ENCODE measurements around the gene ABCC8.
A peak's percentile ranks its signal among the peaks of the same experiment; 100 is the strongest.

Gene ABCC8

DNA sequence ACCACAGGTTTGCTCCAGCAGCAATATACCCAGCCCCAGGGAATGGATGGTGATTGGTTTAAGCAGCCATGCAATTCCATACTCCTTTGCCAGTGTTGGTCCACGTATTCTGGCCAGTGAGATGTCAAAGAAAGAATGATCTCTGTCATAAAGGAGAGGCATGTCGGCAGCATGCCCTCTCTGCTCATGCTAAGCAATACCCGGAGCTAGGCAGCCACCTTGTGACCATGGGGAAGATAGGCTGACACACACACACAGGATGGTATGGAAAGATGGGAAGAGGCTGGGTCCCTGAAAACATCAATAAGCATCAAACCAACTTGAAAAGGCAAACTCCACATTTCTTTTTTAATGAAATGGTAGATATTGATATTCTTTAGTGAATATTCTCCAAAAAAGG, 5.1 kb downstream of the ABCC8 start:
- DNase-seq (ENCODE audit: low spot score), result no peak

DNA sequence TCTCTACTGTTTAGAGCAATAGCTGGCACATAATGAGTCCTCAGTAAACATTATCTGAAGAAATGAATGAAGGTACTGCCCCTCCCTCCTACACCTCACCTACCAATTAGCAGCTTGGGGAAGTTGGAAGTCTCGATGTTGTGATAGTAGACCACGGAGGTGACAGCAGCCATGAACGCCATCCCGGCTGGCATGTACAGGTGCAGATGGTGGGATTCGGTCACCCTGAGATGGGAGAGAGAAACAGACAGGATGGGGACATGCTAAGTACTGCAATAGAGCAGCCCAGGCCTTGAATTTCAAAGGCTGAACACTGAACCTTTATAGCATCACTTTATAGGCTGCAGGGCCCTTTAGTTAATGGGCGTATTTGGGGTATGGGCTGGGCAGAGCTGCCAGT, 6.6 kb downstream of the ABCC8 start:
- no peak for DNase-seq (ENCODE audit: low spot score)

DNA sequence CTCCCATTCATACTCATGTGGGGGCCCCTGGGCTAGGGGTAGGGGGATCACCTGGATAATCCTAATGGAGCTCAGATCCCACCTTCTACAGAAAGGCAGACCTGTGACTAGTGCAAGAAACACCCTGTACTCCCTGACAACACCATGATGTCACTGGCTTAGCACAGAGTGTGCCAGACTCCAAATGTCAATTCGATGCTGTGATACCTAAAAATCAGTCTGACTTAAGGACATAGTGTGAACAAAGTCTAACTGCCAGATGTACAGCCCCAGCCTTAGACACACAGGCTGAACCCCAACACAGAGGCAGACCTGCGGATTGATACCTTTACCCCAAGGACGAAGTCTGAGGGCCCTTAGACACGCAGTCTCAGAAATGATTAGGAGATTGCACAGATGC, 8.5 kb downstream of the ABCC8 start:
- no peak for DNase-seq (ENCODE audit: low spot score)

DNA sequence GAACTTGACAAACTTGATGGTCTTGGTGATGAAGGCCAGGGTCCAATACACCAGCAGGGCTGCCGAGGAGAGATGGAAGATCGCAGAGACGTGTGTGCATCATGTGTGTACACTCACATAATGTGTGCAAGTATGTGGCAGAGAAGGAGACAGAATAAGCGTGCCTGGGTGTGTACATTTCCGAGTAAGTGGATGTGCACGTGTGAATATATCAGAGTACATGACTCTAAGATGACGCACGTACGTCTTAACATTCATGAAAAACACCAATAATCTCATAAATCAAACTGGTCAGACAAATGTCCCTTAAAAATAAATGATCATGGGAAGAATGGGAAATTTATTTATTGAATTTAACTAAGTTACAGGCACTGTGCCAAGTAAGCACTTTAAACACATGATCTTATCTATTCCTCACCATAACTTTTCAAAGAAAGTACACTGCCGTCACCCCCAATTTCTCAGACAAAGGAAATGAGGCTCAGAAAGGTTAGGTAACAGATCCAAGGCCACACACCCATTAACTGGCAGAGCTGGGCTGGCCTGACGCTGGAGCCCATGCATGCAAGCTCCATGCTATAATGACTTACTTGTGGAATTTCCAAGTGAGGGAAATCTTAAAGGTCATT, 13.0 kb downstream of the ABCC8 start:
- no peak for DNase-seq (ENCODE audit: low spot score)

DNA sequence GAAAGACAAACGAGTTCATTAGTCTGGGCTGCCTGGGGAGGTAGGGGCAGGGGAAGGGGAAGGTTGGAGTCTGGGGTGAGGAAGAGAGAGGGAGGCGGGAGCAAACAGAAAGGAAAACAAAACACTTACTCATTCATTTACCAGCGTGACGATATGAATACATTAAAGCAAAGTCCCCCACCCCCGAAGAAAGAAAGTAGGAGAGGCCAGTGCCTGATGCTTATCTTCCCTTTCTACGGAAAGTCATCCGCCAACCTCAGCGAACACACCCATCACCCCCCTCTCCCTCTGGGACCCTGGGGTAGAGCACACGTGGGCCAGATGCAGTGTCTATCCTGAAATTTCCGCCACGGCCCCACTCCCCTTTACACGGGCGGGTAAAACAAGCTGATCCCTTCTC, 13.7 kb downstream of the ABCC8 start:
- no peak for DNase-seq (ENCODE audit: low spot score)

DNA sequence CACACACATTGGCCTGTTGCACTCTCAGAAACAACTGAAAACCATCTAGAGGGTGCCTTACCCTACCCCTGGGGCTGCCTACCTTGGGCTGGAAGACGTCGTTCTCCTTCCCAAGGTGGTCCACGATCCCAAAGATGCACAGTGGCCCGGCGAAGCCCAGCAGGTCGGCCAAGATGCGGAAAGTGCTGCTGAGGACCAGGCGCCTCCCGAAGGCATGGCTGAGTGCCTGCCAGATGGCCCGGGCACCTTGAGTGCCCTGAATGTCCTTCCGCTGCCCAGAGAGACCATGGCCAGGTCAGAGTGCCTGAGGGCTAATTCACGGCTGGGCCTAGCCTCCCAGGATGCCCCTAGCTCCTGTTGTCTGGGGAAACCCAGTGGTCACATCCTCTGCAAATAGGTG, 16.2 kb downstream of the ABCC8 start:
- no peak for DNase-seq (ENCODE audit: low spot score)

DNA sequence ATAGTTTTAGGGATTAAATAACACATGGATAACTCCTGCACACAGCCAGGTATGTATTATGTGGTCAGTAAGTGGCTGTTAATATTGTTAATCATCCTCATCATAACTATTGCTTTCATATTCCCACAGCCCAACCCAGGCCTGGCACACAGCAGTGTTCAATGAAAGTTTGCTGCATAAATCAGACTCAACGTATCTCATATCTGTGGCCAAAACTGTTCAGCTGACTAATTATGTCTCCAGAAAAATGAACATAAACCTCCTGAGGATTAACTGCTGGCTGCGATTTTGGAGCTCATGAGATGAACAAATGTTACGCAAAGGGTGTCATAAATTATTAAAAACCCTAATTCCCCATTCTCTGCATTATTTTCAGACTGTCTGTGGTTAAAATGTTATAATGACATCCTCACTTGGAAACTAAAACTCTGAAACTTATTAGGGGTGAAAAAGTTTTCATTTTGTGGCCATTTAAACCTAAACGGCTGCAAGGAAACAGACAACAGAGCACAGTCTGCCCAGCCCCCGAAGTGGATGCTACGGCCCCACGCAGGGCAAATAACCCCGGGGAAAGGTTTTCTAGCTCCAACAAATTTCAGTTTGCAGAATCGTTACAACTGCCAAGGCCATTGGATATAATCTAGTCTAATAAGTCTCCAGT, 17.3 kb downstream of the ABCC8 start:
- DNase-seq (ENCODE audit: low spot score), result no peak

DNA sequence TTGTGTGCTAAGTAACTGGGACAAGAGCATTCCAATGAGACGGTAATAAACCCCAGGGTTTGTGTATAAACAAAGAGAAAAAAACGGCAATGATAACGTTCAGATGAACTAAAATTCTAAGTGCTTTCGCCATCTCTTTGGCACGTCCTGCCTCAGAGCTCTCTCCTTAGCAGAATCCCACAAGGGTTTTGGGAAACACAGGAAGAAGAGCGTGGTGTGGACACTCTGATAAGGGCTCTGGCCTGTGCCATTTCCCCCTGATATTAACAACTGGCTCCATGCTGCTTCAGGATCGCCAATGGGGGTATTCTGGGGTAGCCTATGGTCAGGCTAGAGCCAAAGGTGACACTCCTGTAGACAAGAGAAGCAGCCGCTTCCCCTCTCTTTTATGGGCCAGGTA, 18.4 kb downstream of the ABCC8 start:
- no peak for DNase-seq (ENCODE audit: low spot score)

DNA sequence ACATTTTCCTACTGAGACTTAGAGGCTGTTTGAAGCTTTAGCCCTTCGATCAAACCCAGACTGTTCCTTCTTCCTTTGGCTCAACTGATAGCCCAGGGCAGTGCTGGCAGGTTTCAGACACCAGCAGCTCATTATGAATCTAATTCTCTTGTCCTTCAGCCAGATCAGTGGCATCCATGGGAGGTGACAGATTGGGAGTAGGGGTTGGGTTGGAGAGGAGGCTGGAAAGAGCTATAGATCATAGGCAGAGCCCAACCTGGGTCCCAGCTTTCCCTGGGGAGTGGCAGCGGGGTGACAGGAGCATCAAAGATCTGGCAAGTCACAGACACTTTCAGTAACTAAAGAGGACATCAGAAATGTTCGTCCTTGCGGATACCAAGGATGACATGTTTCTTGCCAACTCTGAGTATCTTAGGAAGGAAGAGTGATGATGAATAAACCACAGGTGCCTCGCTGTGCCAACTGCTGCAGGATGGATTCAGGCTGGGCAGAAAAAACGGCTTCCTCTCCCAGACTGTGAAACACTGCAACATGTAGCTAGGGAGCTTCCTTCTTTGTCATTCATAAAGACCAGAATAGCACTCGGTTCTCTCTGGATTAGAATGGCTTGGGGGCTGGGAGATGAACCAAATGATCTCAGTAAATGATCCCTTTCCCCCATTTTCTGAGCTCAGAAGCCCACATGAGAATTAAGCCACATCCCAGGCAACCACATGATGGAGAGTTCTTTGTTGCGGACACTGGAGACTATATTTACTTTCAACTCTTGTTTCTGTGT, 19.1 kb downstream of the ABCC8 start:
- no peak for DNase-seq (ENCODE audit: low spot score)

DNA sequence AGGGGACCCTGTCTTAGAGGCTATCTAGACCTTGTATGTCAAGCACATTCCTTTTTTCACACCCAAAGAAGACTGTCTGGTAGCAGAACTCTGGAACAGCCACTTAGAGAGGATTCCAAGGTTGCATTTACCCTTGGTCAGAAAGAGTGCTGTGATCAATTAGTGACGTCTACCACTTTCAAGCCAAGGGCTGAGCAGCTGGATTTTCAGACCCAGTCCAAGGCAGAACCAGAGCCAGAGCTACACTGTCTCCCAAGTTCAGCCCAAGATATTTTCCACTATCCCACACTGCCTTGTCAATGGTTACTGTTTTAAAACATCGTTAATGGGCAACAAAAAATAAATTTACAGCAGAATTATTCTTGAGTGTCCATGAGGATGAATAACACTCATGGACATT, 24.0 kb downstream of the ABCC8 start:
- no peak for DNase-seq (ENCODE audit: low spot score)

DNA sequence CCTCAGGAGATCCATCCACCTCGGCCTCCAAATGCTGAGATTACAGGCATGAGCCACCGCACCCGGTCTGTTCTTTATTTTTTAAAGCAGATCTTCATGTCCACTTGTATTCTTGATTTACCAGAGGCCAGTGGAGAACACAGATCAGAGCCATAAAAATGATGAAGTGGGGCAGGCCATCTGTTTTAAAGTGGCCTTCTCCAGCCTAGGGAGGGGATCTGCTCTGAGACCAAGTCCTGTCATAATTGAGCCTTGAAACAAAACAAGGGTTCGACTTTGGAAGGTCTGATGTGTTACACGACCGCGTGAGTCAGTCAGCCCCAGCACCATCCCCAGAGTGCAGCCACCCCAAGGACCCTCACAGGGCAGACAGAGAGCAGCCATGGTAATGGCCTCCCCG, 27.5 kb downstream of the ABCC8 start:
- no peak for DNase-seq (ENCODE audit: low spot score)

DNA sequence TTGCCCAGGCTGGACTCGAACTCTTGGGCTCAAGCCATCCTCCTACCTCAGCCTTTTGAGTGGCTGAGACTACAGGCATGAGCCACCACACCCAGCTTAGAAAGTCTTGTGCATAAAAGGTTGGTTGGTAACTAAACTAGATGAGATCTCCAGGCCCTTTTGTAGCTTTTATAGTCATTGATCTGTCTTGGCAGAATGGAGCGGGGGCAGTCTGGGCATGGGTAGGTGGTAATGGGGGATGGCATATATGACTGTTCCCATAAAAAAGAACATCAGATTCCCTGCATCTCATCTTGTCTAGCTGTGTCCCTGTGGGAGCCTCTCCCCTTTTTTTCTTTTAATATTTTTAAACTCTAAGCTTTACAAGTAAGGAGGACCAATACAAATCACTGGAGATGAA, 30.2 kb downstream of the ABCC8 start:
- no peak for DNase-seq (ENCODE audit: low spot score)

DNA sequence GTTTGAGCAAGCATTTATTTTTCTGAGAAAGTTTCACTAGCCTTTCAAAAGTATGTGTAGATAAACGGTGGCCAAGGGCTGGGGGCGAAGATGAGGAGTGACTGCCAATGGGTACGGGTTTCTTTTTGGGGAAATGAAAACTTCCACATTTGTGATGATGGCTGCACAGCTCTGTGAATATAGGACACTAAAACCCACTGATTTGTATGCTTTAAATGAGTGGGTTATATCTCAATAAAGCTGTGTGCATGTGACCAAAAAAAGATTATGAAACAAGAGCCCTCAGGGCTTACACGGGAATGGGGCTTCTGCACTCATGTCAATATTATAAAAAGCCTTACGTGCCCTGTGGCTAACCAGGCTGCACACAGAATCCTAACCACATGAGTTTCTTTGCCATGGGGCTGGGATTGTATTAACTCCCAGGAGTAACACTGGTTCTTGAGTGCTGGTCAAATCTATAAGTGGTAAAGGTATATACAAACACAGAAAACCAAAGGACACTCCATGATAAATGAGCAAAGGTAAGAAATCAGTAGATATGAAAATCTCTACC, 31.3 kb downstream of the ABCC8 start:
- no peak for DNase-seq (ENCODE audit: low spot score)

DNA sequence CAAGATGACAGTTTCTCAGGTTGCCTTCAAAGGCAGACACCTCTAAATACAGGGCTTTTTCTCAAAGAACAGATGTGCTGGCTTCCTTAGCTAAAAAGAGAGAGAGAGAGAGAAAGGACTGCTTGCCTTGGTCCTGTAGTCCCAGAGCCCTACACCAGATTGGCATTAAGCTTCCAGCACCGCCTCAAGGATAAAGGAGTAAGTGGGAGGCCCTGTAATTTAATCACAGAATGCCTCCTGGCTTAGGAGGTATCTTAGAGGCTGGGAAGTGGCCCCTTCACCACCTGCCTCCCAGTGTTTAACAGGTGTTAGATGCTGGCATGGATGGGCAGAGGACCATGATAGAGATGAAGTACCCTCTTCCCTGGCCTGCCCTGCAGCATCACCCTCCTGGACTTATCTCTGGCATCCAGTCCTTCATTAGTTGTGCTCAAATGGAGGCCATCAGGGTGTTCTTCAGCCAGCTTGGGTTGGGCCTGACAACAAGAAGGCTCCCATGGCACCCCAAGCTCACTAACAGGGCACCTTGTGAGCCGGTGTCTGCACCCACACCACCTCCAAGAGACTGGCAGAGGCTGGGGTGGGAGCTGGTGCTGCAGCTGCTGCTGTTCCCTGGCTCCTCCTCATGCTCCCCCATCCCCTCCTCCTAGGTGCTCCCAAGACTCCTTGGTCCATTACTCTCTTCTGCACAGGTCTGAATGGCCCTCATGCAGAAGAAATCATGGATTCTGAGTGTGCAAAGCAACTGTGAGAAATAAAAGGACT, 32.5 kb downstream of the ABCC8 start:
- no peak for DNase-seq (ENCODE audit: low spot score)

DNA sequence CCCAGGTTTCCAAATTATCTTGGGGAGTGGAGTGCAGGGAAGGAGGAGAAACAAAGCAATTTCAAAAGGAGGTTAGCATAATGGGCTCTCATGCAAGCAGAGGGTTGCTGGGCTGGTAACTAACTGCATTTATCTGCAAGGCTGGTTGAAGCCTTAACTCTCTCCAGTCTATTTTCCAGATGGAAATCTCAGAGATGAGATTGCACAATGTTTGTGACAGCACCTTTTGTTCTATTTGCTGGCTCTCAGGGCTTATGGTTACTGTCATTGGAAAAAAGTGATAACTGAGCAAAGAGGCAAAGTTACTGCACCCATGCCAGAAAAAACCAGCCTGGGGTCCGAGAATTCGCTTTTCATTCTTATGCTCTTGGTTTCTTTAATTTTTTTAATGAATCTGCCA, 33.2 kb downstream of the ABCC8 start:
- DNase-seq (ENCODE audit: low spot score), result no peak

DNA sequence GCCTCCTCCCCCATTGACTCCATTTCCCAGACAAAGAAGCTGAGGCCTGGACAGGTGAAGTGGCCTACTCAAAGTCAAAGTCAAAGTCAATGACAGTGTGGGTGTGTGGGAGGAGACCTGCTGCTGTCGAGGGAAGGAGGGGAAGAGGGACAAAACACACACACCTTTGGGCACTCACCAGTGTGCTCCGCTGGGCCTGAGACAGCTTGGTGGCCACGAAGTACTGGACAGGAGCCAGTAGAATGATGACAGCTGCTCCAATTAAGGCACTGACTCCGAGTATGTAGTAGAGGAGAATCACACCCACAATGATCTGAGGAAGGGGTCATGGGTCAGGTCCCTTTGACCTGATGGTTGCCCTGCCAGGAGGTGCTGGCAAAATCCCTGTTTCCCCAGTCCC, 33.6 kb downstream of the ABCC8 start:
- no peak for DNase-seq (ENCODE audit: low spot score)

DNA sequence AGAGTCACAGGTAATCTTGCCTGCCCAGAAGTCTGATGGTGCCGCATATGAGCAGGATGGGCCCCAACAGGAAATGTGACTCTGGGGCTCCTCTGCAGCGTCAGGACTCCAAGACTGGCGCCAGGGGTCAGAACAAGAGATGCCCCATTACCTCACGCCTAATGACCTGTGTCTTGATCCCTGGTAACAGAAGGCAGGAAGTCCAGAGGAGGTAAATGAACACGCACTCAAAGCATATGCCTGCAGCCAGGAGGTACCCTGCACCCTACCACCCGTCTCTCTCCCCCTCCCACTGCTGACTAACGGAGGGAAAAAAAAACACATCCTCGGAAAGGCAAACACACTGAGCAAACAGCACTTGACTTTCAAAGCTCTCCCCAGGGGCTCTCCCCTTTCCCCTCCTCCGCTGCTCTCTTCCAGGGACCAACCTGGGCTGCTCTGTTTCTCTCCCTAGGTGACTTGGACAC, 37.3 kb downstream of the ABCC8 start:
- DNase-seq (ENCODE audit: low spot score), result peak; percentile 47

DNA sequence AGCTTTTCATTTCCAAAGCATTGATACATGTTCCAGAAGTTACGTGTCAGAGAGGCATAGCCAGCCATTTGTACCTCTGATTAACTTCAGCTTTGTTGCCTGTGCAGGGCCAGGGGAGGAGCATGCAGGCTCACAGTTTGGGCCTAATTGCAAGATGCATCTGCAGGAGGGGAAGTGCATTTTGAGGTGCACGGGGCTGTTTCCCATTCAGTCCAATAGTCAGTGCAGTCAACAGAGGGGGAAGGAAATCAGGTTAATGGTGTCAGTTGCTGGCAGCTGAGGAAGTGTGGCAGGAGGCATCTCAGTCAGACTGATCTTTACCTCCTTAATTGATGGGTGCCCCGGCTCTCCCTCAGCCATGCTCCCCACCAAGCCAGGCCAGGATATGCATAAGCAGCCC, 39.3 kb downstream of the ABCC8 start:
- no peak for DNase-seq (ENCODE audit: low spot score)

DNA sequence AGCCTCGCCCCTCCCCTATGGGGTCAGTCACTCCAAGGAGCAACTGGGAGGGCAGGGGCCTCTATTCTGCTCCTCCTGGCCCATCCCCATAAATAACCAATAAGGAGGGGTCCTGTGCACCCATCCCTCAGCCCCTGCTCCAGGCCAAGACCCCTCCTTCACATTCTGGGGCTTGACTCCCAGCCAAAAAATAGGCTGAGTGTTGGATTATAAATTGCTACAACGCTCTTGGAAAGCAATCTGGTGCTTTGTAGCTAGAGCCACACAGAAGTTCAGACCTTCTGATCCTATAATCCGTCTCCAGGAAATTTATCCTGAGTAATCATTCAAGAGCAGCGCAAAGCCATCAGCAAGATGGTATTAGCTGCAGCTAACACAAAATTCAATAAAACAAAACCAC, 42.5 kb downstream of the ABCC8 start:
- no peak for DNase-seq (ENCODE audit: low spot score)

DNA sequence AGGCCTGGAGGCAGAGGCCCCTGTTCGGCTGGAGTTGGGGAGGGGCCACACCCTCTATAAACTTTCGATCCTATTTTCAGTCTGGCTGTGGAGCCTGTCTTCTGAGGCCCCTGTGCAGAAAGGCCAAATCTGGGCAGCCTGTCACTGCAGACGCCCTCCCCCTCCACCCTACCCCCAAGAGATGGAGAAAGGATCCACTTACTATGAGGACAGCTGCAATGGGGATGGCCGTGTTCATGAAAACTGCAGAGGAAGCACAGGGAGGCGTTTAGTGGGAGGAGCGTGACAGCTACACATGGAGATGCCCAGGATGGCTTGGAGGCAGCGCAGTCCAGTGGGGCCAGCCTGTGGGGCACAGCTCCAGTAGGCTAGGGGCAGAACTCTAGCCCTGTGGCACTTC, 44.6 kb downstream of the ABCC8 start:
- no peak for DNase-seq (ENCODE audit: low spot score)

DNA sequence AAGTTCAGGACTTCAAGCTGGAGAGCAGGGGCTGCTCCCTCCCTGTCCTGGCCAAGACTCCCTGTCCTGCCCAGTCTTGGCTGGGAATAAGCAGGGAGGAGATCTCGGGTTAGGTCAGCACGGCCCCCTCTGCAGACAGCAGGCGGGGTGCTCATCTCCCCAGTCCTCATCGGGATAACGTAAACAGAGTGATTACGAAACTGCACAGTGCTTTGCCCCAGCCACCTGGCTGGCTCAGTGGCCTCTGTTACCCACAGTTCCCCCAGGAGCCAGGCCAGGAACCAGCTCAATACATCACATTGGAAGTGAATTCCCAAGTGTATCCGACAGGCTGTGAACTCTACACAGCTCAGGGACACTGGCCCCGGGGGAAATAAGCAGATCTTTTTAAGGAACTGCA, 45.5 kb downstream of the ABCC8 start:
- no peak for DNase-seq (ENCODE audit: low spot score)

DNA sequence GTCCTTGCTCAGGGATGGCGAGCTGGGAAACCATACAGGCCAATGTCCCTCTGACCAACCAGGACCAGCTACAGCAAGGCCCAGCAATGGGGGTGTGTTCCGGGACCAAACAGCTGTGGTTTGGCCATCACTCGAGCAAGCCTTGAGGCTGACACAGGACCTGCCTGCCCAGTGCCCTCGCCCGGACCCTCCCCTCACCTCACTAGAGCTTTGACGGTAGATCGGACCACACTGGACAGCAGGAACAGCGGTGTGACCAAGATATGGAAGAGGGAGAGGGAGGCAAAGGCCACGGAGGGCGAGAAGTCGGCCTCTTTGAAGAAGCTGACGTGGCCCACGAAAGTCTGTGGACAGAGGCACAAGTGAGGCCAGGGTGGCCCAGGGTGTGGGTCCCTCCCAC, 46.0 kb downstream of the ABCC8 start:
- DNase-seq (ENCODE audit: low spot score), result no peak

Data from HuH-7.5 (cell line).